Left lung (tissue), 10 donors: ENCODE measurements around the gene SRRT. TPM values are rescaled to one million over a fixed set of nuclear protein-coding genes. Genes with fewer than 3 reads are reported as not detected.

Experiments
- ATAC-seq: fragments of 200-7000 bp; cut with Tn5 transposase; one replicate; pipeline ENCODE4 v1.9.1; 2020; ENCODE audit warnings: moderate library complexity
- DNase-seq, 4 donors: peaks; one replicate each; pipeline ENCODE4 v3.0.0-alpha.2; 2013 to 2020
- H3K27ac ChIP-seq, 2 donors: fragments of 200-600 bp; sonication (generic) in 1 of 2; one replicate each; pipeline versions ENCODE4 v1.5.0 to v1.8.0; 2020 to 2021
- H3K27me3 ChIP-seq, 2 donors: fragments of 200-600 bp; sonication (generic) in 1 of 2; one replicate each; pipeline versions ENCODE4 v1.5.0 to v1.8.0; 2020 to 2021
- H3K36me3 ChIP-seq, 2 donors: fragments of 200-600 bp; sonication (generic) in 1 of 2; one replicate each; pipeline versions ENCODE4 v1.5.0 to v1.8.0; 2020 to 2021
- H3K4me1 ChIP-seq, 2 donors: fragments of 200-600 bp; one replicate each; pipeline ENCODE4 v1.8.0; 2021
- H3K4me3 ChIP-seq, 2 donors: fragments of 200-600 bp; sonication (generic) in 1 of 2; one replicate each; pipeline versions ENCODE4 v1.5.0 to v1.8.0; 2020 to 2021; ENCODE audit warnings: mild to moderate bottlenecking in 1 of 2
- H3K9me3 ChIP-seq, 2 donors: fragments of 200-600 bp; sonication (generic) in 1 of 2; one replicate each; pipeline versions ENCODE4 v1.5.0 to v1.8.0; 2020 to 2021
- CTCF ChIP-seq, 2 donors: fragments of 200-600 bp; sonication (generic) in 1 of 2; IDR thresholded peaks; one replicate each; pipeline versions ENCODE4 v1.5.0 to v1.8.0; 2021; ENCODE audit warnings: antibody characterized with exemption in 2 of 2
- intact Hi-C, 2 donors: fragments of 100-400 bp; cut with DNase I; formaldehyde crosslinking; loops; one replicate each; pipeline versions ENCODE4 v1.11.2 to v1.14.2; 2022
- polyA plus RNA-seq, 6 donors: library from polyadenylated mRNA; unstranded; fragments of 120-200 nt; gene quantifications; one replicate each; pipeline ENCODE4 v1.2.1, GENCODE V29; 2013; ENCODE audit not compliant: insufficient read length in 6 of 6
- total RNA-seq, 2 donors: library from RNA; stranded (reverse); fragmentation: NEBNext Ultra II Directional; extraction: Animal tissue kit (Norgen Biotek cat#: 25700); gene quantifications; one replicate each; pipeline ENCODE4 v1.2.1, GENCODE V29; 2021
- donor health status: DM: no; HTN: yes; CAD: no.
- donor health status: DM: no; HTN: no; CAD: no.

Gene SRRT
- total and polyA plus RNA-seq, 8 donors, result 91.4 to 232 (median 166) TPM

- H3K36me3 ChIP-seq, result no peaks in the 10 kb centered on the region
- no peak overlapping the region for H3K27ac ChIP-seq
- no peak for TF ChIP-seq CTCF (IDR thresholded peaks at IDR 0.05)
- H3K27me3 ChIP-seq, result peaks cover 19 to 98% of the 10 kb centered on the region in 2 donors
- no peaks in the 10 kb centered on the region for H3K9me3 ChIP-seq
- intact Hi-C loops, result loop anchor here (5.0 to 10.0 kb wide), 2 partner anchors 161 to 169 kb away; no protein-coding TSS in a partner anchor
- peaks cover 9 to 37% of the 10 kb centered on the region in 2 donors for H3K4me1 ChIP-seq
- H3K4me3 ChIP-seq, result peak overlapping the region in 1 of 2 donors; percentile 40
- ATAC-seq (peak; percentile 8), DNase-seq (peak in 2 of 4 donors; percentile 32 to 78)
Observed at GRCh38 chr7:100895956-100896731, 21.2 kb downstream of the SRRT start.

- H3K4me3 ChIP-seq, result peak overlapping the region in 1 of 2 donors; percentile 40
- TF ChIP-seq CTCF (IDR thresholded peaks at IDR 0.05), result peak; percentile 68 to 77
- intact Hi-C loops, result loop anchor here (5.0 to 10.0 kb wide), 2 partner anchors 160 to 168 kb away; no protein-coding TSS in a partner anchor
- peak in 2 of 4 donors; percentile 34 to 92 for DNase-seq
- peaks cover 19 to 98% of the 10 kb centered on the region in 2 donors for H3K27me3 ChIP-seq
- peaks cover 9 to 34% of the 10 kb centered on the region in 2 donors for H3K4me1 ChIP-seq
- no peaks in the 10 kb centered on the region for H3K36me3 ChIP-seq
- peak; percentile 65 for ATAC-seq
- H3K9me3 ChIP-seq, result no peaks in the 10 kb centered on the region
- H3K27ac ChIP-seq, result no peak overlapping the region
Observed at GRCh38 chr7:100896732-100897608, 22.1 kb downstream of the SRRT start.

GRCh38 chr7:100897772-100898454 lies 23.0 kb downstream of the SRRT start:
- no peak for TF ChIP-seq CTCF (IDR thresholded peaks at IDR 0.05)
- Histone ChIP-seq H3K36me3 (no peaks in the 10 kb centered on the region), H3K9me3 (no peaks in the 10 kb centered on the region), H3K4me1 (peaks cover 9 to 34% of the 10 kb centered on the region in 2 donors), H3K27me3 (peaks cover 19 to 96% of the 10 kb centered on the region in 2 donors), H3K4me3 (no peak overlapping the region), H3K27ac (no peak overlapping the region)
- ATAC-seq, result no peak
- intact Hi-C loops, result loop anchor here (5.0 to 10.0 kb wide), 2 partner anchors 159 to 167 kb away; no protein-coding TSS in a partner anchor
- DNase-seq, result no peak

- no peak overlapping the region for H3K27ac ChIP-seq
- peaks cover 9 to 30% of the 10 kb centered on the region in 2 donors for H3K4me1 ChIP-seq
- no peak for ATAC-seq
- H3K4me3 ChIP-seq, result no peak overlapping the region
- TF ChIP-seq CTCF (IDR thresholded peaks at IDR 0.05), result no peak
- peaks cover 19 to 84% of the 10 kb centered on the region in 2 donors for H3K27me3 ChIP-seq
- DNase-seq, result no peak
- H3K36me3 ChIP-seq, result no peaks in the 10 kb centered on the region
- no peaks in the 10 kb centered on the region for H3K9me3 ChIP-seq
- intact Hi-C loops, result loop anchor here (5.0 to 10.0 kb wide), 2 partner anchors 158 to 165 kb away; no protein-coding TSS in a partner anchor
Observed at GRCh38 chr7:100899432-100899831, 24.5 kb downstream of the SRRT start.
